SJCRH30 (cell line): ENCODE measurements around the gene HERC4. TPM values are rescaled to one million over a fixed set of nuclear protein-coding genes. Genes with fewer than 3 reads are reported as not detected.
"Not testable (repeated sequence)": the region's sequence is repeated elsewhere in the genome, so short reads cannot be mapped to it uniquely, and the experiment has no call there.

ENCODE experiments used
- DNase-seq, 2 experiments: peaks; one replicate each; pipeline ENCODE4 v3.0.0-alpha.2; 2015 to 2020
- H3K27ac ChIP-seq: fragments of 250-450 bp; sonication (Bioruptor Pico); 2 replicates; pipeline ENCODE4 v1.5.1; 2020; ENCODE audit warnings: mild to moderate bottlenecking, moderate library complexity
- H3K27me3 ChIP-seq: fragments of 250-450 bp; sonication (Bioruptor Pico); 2 replicates; pipeline ENCODE4 v1.5.1; 2020; ENCODE audit warnings: mild to moderate bottlenecking, moderate library complexity
- H3K36me3 ChIP-seq: fragments of 250-450 bp; sonication (Bioruptor Pico); 2 replicates; pipeline ENCODE4 v1.5.1; 2020; ENCODE audit warnings: mild to moderate bottlenecking, moderate library complexity
- H3K4me1 ChIP-seq: fragments of 250-450 bp; sonication (Bioruptor Pico); 2 replicates; pipeline ENCODE4 v1.5.1; 2020; ENCODE audit warnings: mild to moderate bottlenecking, moderate library complexity
- H3K4me3 ChIP-seq: fragments of 250-450 bp; sonication (Bioruptor Pico); 2 replicates; pipeline ENCODE4 v1.5.1; 2020; ENCODE audit warnings: mild to moderate bottlenecking, moderate library complexity
- H3K9me3 ChIP-seq: fragments of 250-450 bp; sonication (Bioruptor Pico); replicated peaks from 2 replicates; pipeline ENCODE4 v1.5.1; 2020; ENCODE audit warnings: mild to moderate bottlenecking, moderate library complexity
- total RNA-seq: library from RNA; depleted of rRNA; stranded (reverse); fragments of >200 nt; shearing (Covaris generic); gene quantifications from 2 replicates; pipeline ENCODE4 v1.2.3, GENCODE V29; 2014

The HERC4 gene
- total RNA-seq, 1 experiment from 2014 or later, result 19.3 TPM

DNA sequence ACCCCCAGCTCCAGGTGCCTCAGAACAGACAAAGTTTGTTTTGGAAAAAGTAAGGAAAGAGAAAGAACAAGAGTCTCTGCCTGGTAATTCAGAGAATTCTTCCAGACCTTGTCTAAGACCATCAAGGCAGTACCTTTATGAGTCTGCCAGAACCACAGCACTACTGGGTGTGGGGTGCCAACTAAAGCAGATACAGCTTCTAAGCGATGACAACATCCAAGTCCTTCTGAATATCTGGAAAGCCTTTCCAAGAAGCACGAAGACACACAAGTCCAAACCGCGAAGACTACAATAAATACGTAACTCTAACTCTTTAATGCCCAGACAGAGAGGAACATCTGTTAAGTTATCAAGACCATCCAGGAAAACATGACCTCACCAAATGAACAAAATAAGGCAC, 96.3 kb downstream of the HERC4 start:
- no peak for DNase-seq
- Histone ChIP-seq H3K36me3 (no peaks in the 10 kb centered on the region; the same call in 1 of the 2 replicates), H3K9me3 (no peaks in the 10 kb centered on the region)

DNA sequence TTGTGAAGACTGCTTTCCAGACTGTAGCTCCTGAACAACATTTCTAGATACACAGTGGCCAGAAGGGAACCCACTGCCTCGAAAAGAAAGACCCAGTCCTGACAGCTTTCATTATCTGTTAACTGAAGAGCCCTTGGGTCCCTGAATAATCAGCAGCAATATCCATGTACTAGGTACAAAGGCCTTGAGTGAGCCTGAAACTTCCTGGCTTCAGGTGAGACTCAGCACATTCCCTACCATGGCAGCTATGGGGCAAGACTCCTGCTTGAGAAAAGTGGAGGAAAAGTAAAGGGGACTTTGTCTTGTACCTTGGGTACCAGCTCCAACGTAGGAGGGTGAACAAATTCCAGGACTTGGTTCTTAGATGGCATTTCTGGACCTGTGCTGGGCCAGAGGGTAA, 97.8 kb downstream of the HERC4 start:
- Histone ChIP-seq H3K27me3 (no peaks in the 10 kb centered on the region), H3K4me1 (no peaks in the 10 kb centered on the region), H3K9me3 (no peaks in the 10 kb centered on the region), H3K4me3 (no peak overlapping the region), H3K27ac (no peak overlapping the region), H3K36me3 (peaks cover 3% of the 10 kb centered on the region)
- no peak for DNase-seq

More for the DNA sequence above, 96.3 kb downstream of the HERC4 start:
- Histone ChIP-seq H3K4me3 (no peak overlapping the region), H3K27me3 (no peaks in the 10 kb centered on the region), H3K4me1 (no peaks in the 10 kb centered on the region), H3K27ac (no peak overlapping the region)

DNA sequence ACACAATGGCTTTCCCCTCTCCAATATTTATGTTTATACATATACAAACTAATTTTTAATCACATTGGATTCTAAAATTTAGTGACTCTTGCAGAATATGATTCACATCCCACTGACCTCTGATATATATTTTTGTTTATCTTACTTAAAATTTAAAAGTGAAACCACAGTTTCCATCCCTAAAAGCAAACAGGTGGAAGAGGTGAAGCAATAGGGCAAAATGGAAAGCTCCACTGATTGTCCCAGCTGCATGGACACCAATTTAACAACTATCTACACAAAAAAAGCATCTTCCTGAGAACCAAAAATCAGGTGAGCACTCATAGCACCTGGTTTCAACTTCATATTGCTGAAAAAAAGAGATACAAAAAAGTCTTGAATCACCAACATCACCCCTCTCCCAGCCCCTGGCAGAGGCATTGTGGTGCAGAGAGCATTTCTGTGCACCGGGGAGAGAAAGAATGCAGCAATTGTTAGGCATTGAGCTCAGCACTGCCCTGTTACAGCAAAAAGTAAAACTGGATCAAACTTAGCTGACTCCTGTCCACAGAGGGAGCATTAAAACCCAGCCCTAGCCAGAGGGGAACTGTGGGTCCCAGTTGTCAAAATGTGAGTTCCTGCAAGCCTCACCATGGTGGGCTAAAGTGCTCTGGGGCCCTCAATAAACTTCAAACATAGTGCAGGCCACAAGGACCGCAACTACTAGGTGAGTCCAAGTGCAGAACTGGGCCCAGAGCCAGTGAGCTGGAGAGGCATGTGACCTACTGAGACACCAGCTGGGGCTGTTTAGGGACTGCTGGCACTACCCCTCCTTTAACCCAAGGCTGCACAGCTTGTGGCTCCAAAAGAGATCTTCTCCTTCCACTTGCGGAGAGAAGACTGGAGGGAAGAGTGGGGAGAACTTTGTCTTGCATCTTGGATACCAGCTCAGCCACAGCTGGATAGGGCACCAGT, 98.5 kb downstream of the HERC4 start:
- no peak for DNase-seq
- Histone ChIP-seq H3K4me1 (no peaks in the 10 kb centered on the region), H3K9me3 (no peaks in the 10 kb centered on the region), H3K4me3 (no peak overlapping the region), H3K36me3 (peaks cover 6% of the 10 kb centered on the region), H3K27me3 (no peaks in the 10 kb centered on the region), H3K27ac (no peak overlapping the region)

DNA sequence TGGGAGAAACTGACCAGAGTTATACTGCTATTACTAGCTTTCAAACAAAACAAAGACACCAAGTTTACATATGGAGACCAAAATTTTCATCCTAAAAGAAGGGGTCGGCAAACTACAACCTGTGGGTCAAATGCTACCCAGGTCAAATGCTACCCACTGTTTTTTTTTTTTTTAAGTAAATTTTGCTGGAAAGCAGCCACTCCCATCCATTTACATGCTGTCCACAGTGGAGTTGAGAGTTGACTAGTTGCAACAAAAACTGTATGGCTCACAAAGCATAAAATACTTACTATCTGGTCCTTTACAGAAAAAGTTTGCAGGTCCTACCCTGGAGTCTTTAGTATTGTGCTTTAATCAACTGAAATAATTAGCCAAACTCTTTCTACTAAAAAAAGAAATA, 99.2 kb downstream of the HERC4 start:
- Histone ChIP-seq H3K27me3 (no peaks in the 10 kb centered on the region), H3K36me3 (peaks cover 6% of the 10 kb centered on the region), H3K27ac (no peak overlapping the region), H3K4me1 (no peaks in the 10 kb centered on the region), H3K9me3 (no peaks in the 10 kb centered on the region), H3K4me3 (no peak overlapping the region)
- no peak for DNase-seq

DNA sequence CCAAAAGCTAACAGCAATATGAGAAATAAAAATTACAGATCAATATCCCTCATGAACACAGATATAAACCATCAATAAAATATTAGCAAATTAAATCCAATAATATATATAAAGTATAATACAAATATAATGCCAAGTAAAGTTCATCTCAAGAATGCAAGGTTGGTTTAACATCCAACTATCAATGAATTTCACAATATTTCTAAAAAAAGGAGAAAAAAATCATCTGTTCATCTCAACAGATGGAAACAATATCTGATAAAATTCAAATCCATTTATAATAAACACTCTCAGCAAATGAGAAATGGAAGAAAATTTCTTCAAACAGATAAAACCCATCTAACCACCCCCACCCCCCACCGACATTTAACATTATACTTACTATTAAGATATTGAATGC, 103.8 kb downstream of the HERC4 start:
- no peak overlapping the region for H3K4me3 ChIP-seq
- H3K9me3 ChIP-seq, result no peaks in the 10 kb centered on the region
- H3K27ac ChIP-seq, result no peak overlapping the region
- no peaks in the 10 kb centered on the region for H3K4me1 ChIP-seq
- no peak for DNase-seq
- H3K36me3 ChIP-seq, result peaks cover 6% of the 10 kb centered on the region
- no peaks in the 10 kb centered on the region for H3K27me3 ChIP-seq

DNA sequence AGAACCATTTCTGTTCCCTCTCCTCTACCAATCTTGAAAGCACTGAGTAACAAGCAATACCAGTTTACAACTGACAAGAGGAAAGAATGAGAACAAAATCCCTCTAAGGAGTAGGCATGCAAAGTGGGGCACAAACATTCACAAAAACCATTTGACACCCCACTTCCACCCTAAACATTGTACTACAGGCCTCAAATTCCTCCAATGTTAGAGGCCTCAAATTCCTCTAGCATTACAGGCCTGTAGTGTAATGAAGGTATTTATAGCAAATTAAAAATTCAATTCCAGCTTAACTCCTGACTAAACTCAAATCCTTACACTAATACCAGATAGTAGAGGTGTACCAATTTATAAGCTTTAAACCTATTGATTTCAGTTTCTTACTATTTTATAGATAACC, 105.2 kb downstream of the HERC4 start:
- H3K27ac ChIP-seq, result no peak overlapping the region
- no peaks in the 10 kb centered on the region for H3K9me3 ChIP-seq
- peaks cover 9% of the 10 kb centered on the region for H3K36me3 ChIP-seq
- H3K4me1 ChIP-seq, result no peaks in the 10 kb centered on the region
- H3K4me3 ChIP-seq, result no peak overlapping the region
- H3K27me3 ChIP-seq, result no peaks in the 10 kb centered on the region
- DNase-seq, result no peak

DNA sequence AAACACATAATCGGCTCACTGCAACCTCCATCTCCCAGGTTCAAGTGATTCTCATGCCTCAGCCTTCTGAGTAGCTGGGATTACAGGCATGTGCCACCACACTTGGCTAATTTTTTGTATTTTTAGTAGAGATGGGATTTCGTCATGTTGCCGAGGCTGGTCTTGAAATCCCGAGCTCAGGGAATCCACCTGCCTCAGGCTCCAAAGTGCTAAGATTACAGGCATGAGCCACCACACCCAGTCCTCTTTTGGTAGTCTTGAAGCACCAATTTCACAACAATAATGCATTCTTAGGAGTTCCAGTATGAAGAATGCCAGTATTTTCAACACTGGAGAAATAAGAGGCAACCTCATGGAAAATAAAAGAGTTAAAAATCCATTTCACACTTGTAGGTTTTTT, 109.0 kb downstream of the HERC4 start:
- not testable (repeated sequence) for H3K9me3 ChIP-seq, DNase-seq, H3K36me3 ChIP-seq, H3K27ac ChIP-seq, H3K4me3 ChIP-seq, H3K4me1 ChIP-seq, H3K27me3 ChIP-seq

DNA sequence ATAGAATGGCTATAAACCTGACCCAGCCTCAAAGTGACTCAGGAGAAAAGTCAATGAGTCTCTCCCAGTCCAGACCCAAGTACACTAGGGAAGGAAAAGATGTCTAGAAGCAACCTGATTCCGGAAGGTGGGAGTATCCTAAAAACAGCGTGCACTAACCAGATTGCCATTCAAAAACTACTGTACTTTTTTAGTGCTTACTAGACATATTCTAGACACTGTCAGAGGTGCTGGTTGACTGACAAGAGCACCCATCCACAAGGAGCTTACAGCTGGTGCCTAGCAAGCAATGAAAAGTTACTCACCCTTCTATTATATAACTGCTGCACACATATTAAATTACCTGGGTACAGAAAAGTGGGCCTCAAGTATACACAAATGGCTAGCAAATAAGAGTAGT, 109.6 kb downstream of the HERC4 start:
- H3K27ac ChIP-seq, result no peak overlapping the region
- no peaks in the 10 kb centered on the region for H3K27me3 ChIP-seq
- DNase-seq, result no peak
- H3K36me3 ChIP-seq, result peaks cover 3% of the 10 kb centered on the region; the same call in 1 of the 2 replicates
- no peaks in the 10 kb centered on the region for H3K4me1 ChIP-seq
- no peak overlapping the region for H3K4me3 ChIP-seq
- H3K9me3 ChIP-seq, result no peaks in the 10 kb centered on the region

DNA sequence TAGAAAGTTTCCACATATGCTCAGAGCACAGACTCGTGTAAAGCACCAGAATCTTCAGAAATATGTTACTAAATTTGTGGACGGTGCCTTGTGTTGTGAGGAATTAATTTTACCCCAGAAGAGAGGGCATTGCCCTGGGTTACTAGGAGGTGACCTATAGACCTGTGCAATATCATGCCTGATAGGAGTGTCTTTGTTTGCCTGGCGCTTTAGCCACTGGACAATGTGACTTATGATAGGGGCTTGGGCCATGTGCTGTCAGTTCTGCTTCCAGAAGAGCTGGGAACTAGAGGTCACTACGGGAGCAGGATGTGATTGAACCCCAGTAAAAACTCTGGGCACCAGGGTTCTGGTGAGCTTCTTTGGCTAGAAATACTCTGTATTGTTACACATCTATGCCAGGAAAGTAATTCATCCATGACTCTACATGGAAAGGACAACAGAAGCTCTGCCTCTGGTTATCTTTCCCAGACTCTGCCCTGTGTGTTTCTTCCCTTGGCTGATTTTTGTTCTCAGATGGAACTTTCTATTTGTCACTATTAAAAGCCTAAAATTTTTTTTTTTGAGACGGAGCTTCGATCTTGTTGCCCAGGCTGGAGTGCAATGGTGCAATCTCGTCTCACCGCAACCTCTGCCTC, 115.1 kb downstream of the HERC4 start:
- H3K9me3 ChIP-seq, result no peaks in the 10 kb centered on the region
- H3K4me3 ChIP-seq, result no peak overlapping the region
- H3K36me3 ChIP-seq, result no peaks in the 10 kb centered on the region
- H3K27ac ChIP-seq, result no peak overlapping the region
- DNase-seq, result no peak
- H3K4me1 ChIP-seq, result no peaks in the 10 kb centered on the region
- H3K27me3 ChIP-seq, result no peaks in the 10 kb centered on the region

DNA sequence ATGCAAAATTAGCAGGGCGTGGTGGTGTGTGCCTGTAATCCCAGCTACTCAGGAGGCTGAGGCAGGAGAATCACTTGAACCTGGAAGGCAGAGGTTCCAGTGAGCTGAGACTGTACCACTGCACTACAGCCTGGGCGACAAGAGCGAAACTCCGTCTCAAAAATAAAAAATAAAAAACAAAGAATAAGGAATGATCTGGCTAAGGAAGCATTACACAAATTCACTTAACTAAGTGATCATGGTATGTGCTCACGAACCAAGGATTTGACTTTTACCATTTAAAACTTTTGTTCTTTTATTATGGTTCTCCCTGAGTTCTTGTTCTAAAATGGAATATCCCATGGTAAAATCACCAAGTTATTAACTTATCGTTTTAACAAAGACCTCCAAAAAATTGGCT, 119.5 kb downstream of the HERC4 start:
- Histone ChIP-seq H3K9me3 (no peaks in the 10 kb centered on the region), H3K27ac (no peak overlapping the region), H3K36me3 (no peaks in the 10 kb centered on the region), H3K4me1 (no peaks in the 10 kb centered on the region), H3K4me3 (no peak overlapping the region), H3K27me3 (no peaks in the 10 kb centered on the region)
- DNase-seq, result no peak

DNA sequence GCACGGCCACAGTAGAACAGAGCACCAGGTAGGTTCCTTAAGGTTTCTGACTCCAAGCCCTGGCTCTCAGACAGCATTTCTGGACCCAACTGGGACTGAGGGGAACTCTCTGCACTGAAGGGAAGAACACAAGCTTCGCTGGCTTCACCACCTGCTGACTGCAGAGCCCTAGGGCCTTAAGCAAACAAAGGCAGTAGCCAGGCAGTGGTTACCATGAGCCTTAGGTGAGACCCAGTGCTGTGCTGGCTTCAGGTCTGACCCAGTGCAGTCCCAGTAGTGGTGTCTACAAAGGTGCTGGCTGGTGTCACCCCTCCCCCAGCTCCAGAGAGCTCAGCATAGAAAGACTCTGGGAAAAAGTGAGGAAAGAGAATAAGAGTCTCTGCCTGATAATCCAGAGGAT, 131.2 kb downstream of the HERC4 start:
- H3K4me1 ChIP-seq, result no peaks in the 10 kb centered on the region
- H3K36me3 ChIP-seq, result peaks cover 2% of the 10 kb centered on the region
- no peak overlapping the region for H3K4me3 ChIP-seq
- H3K27me3 ChIP-seq, result no peaks in the 10 kb centered on the region
- no peak overlapping the region for H3K27ac ChIP-seq
- no peak for DNase-seq
- no peaks in the 10 kb centered on the region for H3K9me3 ChIP-seq

DNA sequence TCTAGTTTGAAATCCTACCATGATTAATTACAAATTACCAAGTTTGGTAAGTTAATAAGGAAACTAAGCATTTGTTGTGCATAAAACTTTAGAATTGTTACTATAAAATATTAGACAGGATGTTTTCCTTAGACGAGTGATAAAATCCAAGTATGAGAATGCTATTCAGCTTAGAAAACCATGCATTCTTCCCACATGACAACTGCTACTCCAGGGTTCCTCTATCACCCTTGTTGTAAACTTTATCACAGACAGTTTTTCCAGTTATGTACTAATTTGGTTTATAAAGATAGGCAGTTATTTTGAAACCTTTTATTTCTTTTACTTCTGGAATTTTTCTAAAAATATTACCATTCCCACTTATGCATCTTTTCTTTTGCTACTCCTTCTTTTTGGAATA, 138.7 kb downstream of the HERC4 start:
- Histone ChIP-seq H3K27ac (no peak overlapping the region), H3K4me3 (no peak overlapping the region), H3K36me3 (no peaks in the 10 kb centered on the region), H3K4me1 (no peaks in the 10 kb centered on the region), H3K27me3 (no peaks in the 10 kb centered on the region), H3K9me3 (no peaks in the 10 kb centered on the region)
- DNase-seq, result no peak

DNA sequence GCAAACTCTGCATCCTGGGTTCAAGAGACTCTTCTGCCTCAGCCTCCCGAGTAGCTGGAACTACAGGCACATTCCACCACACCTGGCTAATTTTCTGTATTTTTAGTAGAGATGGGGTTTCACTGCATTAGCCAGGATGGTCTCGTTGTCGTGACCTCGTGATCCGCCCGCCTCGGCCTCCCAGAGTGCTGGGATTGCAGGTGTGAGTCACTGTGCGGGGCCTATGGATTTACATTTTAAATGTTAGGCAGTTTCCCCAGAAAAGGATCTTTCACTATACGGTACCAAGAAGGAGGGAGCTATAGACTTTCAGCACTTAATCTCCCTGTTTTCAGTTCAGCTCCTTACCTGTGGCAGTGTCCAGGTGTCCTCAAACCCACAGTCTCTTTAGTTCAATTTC, 139.9 kb downstream of the HERC4 start:
- Histone ChIP-seq H3K27ac (no peak overlapping the region), H3K4me3 (no peak overlapping the region), H3K27me3 (no peaks in the 10 kb centered on the region), H3K9me3 (no peaks in the 10 kb centered on the region), H3K36me3 (no peaks in the 10 kb centered on the region), H3K4me1 (no peaks in the 10 kb centered on the region)
- no peak for DNase-seq

DNA sequence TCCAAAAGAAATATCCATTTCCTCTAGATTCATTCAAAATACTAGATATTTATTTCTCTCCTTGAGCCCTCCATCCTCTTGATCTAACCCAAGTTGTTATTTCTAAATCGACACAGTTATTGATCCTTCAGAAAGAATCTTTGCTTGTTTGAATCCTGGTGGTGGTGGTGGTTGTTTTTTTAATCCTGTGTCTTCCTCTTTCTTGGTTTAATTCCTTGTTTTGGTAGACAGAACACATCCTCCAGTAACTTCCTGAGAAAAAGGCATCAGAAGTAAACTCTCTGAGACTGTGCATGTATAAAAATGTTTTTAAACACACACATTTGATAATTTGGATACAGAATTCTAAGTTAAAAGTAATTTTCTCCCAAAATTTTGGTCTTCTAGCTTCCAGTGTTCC, 140.7 kb downstream of the HERC4 start:
- Histone ChIP-seq H3K27ac (no peak overlapping the region), H3K4me3 (no peak overlapping the region), H3K9me3 (no peaks in the 10 kb centered on the region), H3K4me1 (no peaks in the 10 kb centered on the region), H3K27me3 (no peaks in the 10 kb centered on the region), H3K36me3 (no peaks in the 10 kb centered on the region)
- no peak for DNase-seq

DNA sequence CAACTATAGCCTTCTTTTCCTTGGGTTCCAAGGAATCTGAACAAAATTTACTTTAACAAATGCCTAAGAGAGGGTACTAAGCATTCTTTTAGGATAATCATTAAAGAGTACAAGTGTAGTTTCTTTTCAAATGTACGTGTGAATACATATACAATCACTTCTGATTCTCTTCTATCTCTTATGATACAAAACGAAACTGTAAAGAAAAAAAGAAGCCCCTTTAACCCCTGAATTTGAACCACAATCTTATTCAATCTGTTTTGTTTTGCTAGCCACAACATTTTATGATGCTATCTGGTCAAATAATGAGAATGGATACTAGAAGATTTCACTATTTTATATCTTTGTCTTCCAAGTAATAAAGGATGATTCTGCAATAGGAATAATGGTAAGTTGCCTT, 141.9 kb downstream of the HERC4 start:
- DNase-seq, result no peak
- Histone ChIP-seq H3K27me3 (no peaks in the 10 kb centered on the region), H3K36me3 (no peaks in the 10 kb centered on the region), H3K9me3 (no peaks in the 10 kb centered on the region), H3K27ac (no peak overlapping the region), H3K4me1 (no peaks in the 10 kb centered on the region), H3K4me3 (no peak overlapping the region)
